Prostate gland (tissue), 2 donors: ENCODE data around the gene IGSF9. TPM values are rescaled to one million over a fixed set of nuclear protein-coding genes. Genes with fewer than 3 reads are reported as not detected.
A peak's percentile ranks its signal among the peaks of the same experiment; 100 is the strongest.

Experiments used
- DNase-seq: peaks from one replicate; pipeline ENCODE4 v3.0.0-alpha.2; 2019; ENCODE audit warnings: low spot score
- H3K27ac ChIP-seq, 2 donors: fragments of 200-600 bp; sonication (generic); 2 replicates each; pipeline ENCODE4 v1.5.1; 2017 to 2019
- H3K27me3 ChIP-seq: fragments of 200-600 bp; sonication (generic); replicated peaks from 2 replicates; pipeline ENCODE4 v1.5.1; 2019; ENCODE audit not compliant: insufficient read depth
- H3K36me3 ChIP-seq, 2 donors: fragments of 200-600 bp; sonication (generic); 1 replicate in 1 of 2; 2 replicates in 1 of 2; pipeline versions ENCODE4 v1.5.1 to v1.8.1; 2017 to 2019
- H3K4me1 ChIP-seq: fragments of 200-600 bp; sonication (generic); replicated peaks from 2 replicates; pipeline ENCODE4 v1.5.1; 2019
- H3K4me3 ChIP-seq, 2 donors: fragments of 200-600 bp; sonication (generic); 2 replicates each; pipeline ENCODE4 v1.5.1; 2017 to 2019
- H3K9me3 ChIP-seq: fragments of 200-600 bp; sonication (generic); 2 replicates; pipeline ENCODE4 v1.5.1; 2017
- CTCF ChIP-seq, 4 experiments: fragments of 200-600 bp in 2 of 4; fragments of 450-650 bp in 2 of 4; sonication (generic) in 2 of 4; IDR thresholded peaks; 1 replicate in 3 of 4; 2 replicates in 1 of 4; pipeline ENCODE4 v1.5.1; 2016 to 2019; ENCODE audit warnings: antibody characterized with exemption in 4 of 4, mild to moderate bottlenecking in 2 of 4, moderate library complexity in 2 of 4
- POLR2A ChIP-seq: fragments of 450-650 bp; IDR thresholded peaks from one replicate; pipeline ENCODE4 v1.6.1; 2016; ENCODE audit warnings: antibody characterized with exemption, mild to moderate bottlenecking
- POLR2AphosphoS5 ChIP-seq: sonication (generic); formaldehyde crosslinking; IDR thresholded peaks from one replicate; pipeline ENCODE4 v1.6.1; 2017; ENCODE audit warnings: antibody characterized with exemption
- WGBS: methylation state at CpG from one replicate; pipeline ENCODE4 v1.1.5; 2018; 5-methylcytosine and 5-hydroxymethylcytosine counted together
- intact Hi-C: fragments of 100-400 bp; cut with DNase I; formaldehyde crosslinking; loops from one replicate; pipeline ENCODE4 v1.14.2; 2022
- total RNA-seq, 2 donors: library from RNA; depleted of rRNA; stranded (reverse); fragments of >200 nt; gene quantifications; one replicate each; pipeline ENCODE4 v1.1.0, GENCODE V29; 2016

The IGSF9 gene
- total RNA-seq, 2 donors from 2014 or later, result 7.6 to 17.3 TPM

DNA sequence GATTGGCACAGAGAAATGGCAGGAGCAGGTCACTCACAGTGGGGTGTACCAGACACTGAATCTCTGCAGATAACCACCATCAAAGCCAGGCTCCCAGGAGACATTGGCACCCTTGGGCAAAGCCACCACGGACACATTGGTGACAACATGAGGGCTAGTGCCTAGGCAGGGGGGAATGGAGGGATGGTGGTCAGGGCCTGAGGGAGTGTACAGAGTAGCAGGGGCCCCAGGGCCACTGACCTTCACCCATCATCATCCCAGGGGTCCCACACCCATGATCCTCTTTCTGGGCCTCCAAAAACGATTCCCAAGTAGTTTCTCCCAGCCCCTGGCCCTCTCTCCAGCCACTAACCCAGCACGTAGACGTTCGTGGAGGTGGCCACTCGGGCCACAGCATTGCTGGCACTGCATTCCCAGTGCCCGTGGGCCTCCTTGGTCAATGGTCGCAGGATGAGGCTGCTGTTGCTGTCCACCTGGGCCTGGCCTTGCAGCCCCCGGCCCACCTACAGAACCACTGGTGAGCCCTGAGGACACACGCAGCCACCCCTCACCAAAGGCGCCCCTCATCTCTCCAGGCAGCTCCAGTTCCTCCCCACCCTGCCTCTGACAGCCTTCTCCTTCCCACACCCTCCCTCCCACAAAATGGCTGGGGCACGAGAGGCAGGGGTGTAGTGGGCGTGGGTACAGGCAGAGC is 14.2 kb downstream of the IGSF9 start:
- Histone ChIP-seq H3K27me3 (no peaks in the 10 kb centered on the region), H3K4me1 (no peaks in the 10 kb centered on the region), H3K36me3 (no peaks in the 10 kb centered on the region), H3K9me3 (no peaks in the 10 kb centered on the region), H3K27ac (no peak overlapping the region), H3K4me3 (no peak overlapping the region)
- 78% methylated on average over 13 of the region's 13 CpGs for WGBS
- intact Hi-C loops, result no loop called here
- no peak for TF ChIP-seq CTCF (IDR thresholded peaks at IDR 0.05)
- TF ChIP-seq POLR2AphosphoS5, result no peak
- no peak for TF ChIP-seq POLR2A
- DNase-seq, result no peak

DNA sequence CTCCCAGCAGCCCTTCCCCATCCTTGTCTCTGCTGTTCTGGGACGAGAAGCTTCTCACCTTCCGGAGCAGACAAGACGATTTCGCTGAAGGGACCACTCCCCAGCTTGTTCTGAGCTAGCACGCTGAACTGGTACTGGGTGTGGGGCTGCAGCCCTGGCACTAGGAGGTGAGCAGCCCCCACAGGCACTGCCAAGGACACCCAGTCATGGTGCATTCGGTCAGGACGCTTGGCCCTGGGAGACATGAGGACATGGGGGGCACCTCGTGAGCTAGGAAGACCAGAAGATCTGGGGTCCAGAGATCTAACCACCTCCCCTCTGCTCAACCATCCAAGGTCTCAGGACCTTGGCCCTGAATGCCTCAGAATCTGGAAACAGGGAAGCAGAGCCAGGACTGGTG is 14.8 kb downstream of the IGSF9 start:
- DNase-seq, result no peak
- H3K36me3 ChIP-seq, result no peaks in the 10 kb centered on the region
- WGBS, result 90% methylated on average over 8 of the region's 8 CpGs
- H3K4me1 ChIP-seq, result peaks cover 5% of the 10 kb centered on the region
- H3K27me3 ChIP-seq, result no peaks in the 10 kb centered on the region
- no peak overlapping the region for H3K27ac ChIP-seq
- intact Hi-C loops, result no loop called here
- TF ChIP-seq CTCF (IDR thresholded peaks at IDR 0.05), result no peak
- TF ChIP-seq POLR2AphosphoS5, result no peak
- TF ChIP-seq POLR2A, result no peak
- no peaks in the 10 kb centered on the region for H3K9me3 ChIP-seq
- no peak overlapping the region for H3K4me3 ChIP-seq

GRCh38 chr1:159930216-159930615 is 15.2 kb downstream of the IGSF9 start:
- TF ChIP-seq POLR2A, result no peak
- no peak for TF ChIP-seq CTCF (IDR thresholded peaks at IDR 0.05)
- TF ChIP-seq POLR2AphosphoS5, result no peak
- peaks cover 5% of the 10 kb centered on the region for H3K4me1 ChIP-seq
- intact Hi-C loops, result no loop called here
- 88% methylated on average over 9 of the region's 11 CpGs for WGBS
- no peaks in the 10 kb centered on the region for H3K27me3 ChIP-seq
- DNase-seq, result no peak
- no peaks in the 10 kb centered on the region for H3K36me3 ChIP-seq
- no peak overlapping the region for H3K4me3 ChIP-seq
- H3K9me3 ChIP-seq, result no peaks in the 10 kb centered on the region
- no peak overlapping the region for H3K27ac ChIP-seq

DNA sequence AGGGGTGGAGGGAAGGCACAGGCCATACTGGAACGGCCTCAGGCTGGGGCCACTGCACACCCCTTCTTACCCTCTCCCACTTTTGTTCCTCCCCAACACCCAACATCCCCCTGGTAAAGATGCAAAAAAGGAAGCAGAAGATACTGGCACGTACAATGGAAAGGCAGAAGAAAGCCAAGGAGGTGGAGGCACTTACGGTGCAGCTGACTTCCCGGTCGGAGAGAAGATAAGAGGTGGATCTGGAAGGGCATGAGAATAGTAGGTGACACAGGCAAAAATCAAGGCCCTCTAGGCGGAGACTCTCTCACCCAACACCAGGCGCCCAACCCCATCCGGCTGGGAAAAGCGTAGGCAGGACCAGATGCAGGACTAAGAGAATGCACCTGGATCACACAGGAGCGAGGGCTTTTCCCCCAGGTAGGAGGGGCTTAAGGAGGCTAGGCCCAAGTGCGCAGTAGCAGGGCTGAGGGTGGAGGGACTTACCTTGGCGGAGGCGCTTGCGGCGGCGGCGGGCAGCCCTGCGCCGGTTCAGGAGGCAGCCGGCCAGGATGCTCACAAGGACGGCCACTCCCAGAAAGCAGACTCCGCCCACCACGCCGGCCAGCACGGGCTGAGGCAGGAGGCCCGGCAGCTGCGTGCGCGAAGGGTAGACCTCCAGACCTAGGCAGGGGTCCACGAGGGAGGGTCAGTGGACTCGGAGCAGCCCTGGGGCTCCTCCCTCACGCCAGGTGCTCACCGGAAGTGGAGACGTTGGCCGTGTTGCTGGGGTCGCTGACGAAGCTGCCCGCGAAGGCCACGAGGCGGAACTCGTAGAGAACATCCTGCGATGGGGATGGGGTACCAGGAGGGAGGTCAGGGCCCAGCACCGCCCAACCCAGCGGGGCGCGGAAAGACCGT is 16.0 kb downstream of the IGSF9 start:
- intact Hi-C loops, result loop anchor here (10.0 kb wide), 1 partner anchor 75 kb away; no protein-coding TSS in a partner anchor

More for the DNA sequence above, 16.0 kb downstream of the IGSF9 start:
- no peak for TF ChIP-seq POLR2AphosphoS5
- TF ChIP-seq POLR2A, result no peak
- no peak for TF ChIP-seq CTCF (IDR thresholded peaks at IDR 0.05)
- 82% methylated on average over 48 of the region's 48 CpGs for WGBS
- no peak overlapping the region for H3K4me3 ChIP-seq
- H3K27me3 ChIP-seq, result no peaks in the 10 kb centered on the region
- H3K27ac ChIP-seq, result peak overlapping the region in 1 of 2 donors; percentile 11
- no peaks in the 10 kb centered on the region for H3K36me3 ChIP-seq
- DNase-seq, result peak; percentile 58
- H3K4me1 ChIP-seq, result peaks cover 5% of the 10 kb centered on the region
- no peaks in the 10 kb centered on the region for H3K9me3 ChIP-seq
